ENCODE results near the gene WBP2NL.

WBP2NL gene

DNA sequence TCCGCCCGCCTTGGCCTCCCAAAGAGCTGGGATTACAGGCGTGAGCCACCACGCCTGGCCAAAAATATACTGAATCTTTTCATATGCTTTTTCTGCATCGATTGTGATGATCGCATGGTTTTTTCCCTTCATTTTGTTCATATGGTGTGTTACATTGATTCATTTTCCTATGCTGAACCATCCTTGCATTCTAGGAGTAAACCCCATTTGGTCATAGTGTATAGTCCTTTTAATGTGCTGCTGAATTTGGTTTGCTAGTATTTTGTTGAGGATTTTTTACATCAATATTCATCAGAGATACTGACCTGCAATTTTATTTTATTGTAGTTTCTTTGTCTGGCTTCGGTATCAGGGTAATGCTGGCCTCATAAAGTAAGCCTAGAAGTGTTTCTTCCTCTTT lies 12.2 kb downstream of the WBP2NL start:
- Histone ChIP-seq H3K27ac (no peak overlapping the region), H4K20me1 (ENCODE audit: insufficient read depth) (no peaks in the 10 kb centered on the region), H3K4me2 (no peak overlapping the region), H2AFZ (ENCODE audit: low read depth) (no peak overlapping the region), H3K4me3 (IDR thresholded peaks at IDR 0.05; ENCODE audit: insufficient read depth, low read depth, low read length) (no peak overlapping the region), H3K9ac (no peak overlapping the region), H3K36me3 (ENCODE audit: insufficient read depth) (no peaks in the 10 kb centered on the region), H3K79me2 (ENCODE audit: insufficient read depth, low read depth) (no peaks in the 10 kb centered on the region), H3K4me1 (ENCODE audit: low read depth, poor library complexity, severe bottlenecking) (no peaks in the 10 kb centered on the region), H3K27me3 (ENCODE audit: insufficient read depth, low read depth) (no peaks in the 10 kb centered on the region)
- TF ChIP-seq, protein P1, sequence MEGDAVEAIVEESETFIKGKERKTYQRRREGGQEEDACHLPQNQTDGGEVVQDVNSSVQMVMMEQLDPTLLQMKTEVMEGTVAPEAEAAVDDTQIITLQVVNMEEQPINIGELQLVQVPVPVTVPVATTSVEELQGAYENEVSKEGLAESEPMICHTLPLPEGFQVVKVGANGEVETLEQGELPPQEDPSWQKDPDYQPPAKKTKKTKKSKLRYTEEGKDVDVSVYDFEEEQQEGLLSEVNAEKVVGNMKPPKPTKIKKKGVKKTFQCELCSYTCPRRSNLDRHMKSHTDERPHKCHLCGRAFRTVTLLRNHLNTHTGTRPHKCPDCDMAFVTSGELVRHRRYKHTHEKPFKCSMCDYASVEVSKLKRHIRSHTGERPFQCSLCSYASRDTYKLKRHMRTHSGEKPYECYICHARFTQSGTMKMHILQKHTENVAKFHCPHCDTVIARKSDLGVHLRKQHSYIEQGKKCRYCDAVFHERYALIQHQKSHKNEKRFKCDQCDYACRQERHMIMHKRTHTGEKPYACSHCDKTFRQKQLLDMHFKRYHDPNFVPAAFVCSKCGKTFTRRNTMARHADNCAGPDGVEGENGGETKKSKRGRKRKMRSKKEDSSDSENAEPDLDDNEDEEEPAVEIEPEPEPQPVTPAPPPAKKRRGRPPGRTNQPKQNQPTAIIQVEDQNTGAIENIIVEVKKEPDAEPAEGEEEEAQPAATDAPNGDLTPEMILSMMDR (conservative IDR thresholded peaks at IDR 0.05; ENCODE audit: low read depth, low read length) = no peak

DNA sequence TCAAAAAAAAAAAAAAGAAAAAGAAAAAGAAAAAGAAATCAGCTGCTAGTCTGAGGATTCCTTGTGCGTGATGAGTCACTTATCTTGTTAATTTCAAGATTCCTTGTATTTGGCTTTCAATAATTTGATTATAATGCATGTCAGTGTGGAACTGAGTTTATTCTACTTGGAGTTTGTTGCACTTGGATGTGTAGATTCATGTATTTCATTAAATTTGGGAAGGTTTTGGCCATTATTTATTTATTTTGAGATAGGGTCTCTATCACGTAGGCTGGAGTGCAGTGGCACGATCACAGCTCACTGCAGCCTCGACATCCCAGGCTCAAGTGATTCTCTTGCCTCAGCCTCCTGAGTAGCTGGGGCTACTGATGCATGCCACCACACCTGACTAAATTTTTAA lies 14.8 kb downstream of the WBP2NL start:
- Histone ChIP-seq H2AFZ (ENCODE audit: low read depth) (no peak overlapping the region), H4K20me1 (ENCODE audit: insufficient read depth) (no peaks in the 10 kb centered on the region), H3K4me3 (IDR thresholded peaks at IDR 0.05; ENCODE audit: insufficient read depth, low read depth, low read length) (no peak overlapping the region), H3K4me1 (ENCODE audit: low read depth, poor library complexity, severe bottlenecking) (no peaks in the 10 kb centered on the region), H3K79me2 (ENCODE audit: insufficient read depth, low read depth) (no peaks in the 10 kb centered on the region), H3K27ac (no peak overlapping the region), H3K36me3 (ENCODE audit: insufficient read depth) (no peaks in the 10 kb centered on the region), H3K4me2 (no peak overlapping the region), H3K9ac (no peak overlapping the region), H3K27me3 (ENCODE audit: insufficient read depth, low read depth) (no peaks in the 10 kb centered on the region)
- TF ChIP-seq, protein P1 (conservative IDR thresholded peaks at IDR 0.05; ENCODE audit: low read depth, low read length) = no peak

DNA sequence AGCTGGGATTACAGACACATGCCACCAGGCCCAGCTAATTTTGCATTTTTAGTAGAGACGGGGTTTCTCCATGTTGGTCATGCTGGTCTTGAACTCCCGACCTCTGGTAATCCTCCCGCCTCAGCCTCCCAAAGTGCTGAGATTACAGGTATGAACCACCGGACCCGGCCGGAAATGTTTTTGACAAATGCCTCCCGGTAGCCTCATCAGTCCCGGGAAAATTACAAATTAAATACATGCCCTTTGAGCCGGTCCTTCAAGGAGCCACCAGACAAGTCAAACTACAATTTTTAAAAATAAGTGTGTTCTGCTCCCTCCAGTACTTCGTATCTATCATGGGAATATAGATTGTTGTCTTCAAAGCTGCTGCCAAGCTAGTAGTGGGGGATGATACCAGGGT lies 17.5 kb downstream of the WBP2NL start:
- TF ChIP-seq, protein P1 (conservative IDR thresholded peaks at IDR 0.05; ENCODE audit: low read depth, low read length) = no peak
- Histone ChIP-seq H3K79me2 (ENCODE audit: insufficient read depth, low read depth) (no peaks in the 10 kb centered on the region), H3K27me3 (ENCODE audit: insufficient read depth, low read depth) (no peaks in the 10 kb centered on the region)

DNA sequence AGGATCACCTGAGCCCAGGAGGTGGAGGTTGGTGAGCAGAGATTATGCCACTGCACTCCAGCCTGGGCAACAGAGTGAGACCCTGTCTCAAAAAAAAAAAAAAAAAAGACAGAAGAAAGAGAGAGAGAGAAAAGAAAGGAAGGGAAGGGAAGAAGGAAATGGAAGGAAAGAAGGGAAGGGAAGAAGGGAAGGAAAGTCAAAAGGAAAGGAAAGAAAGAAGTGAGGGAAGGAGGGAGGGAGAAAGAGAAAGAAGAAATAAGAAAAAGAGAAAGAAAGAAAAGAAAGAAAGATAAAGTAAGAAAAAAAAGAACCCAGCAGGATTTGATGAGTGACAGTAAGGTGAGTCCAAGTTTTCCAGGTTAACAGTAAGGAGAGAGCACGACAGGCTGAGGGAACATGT lies 19.6 kb downstream of the WBP2NL start:
- H2AFZ ChIP-seq (ENCODE audit: low read depth) = no peak overlapping the region

More for the DNA sequence above, 17.5 kb downstream of the WBP2NL start:
- Histone ChIP-seq H2AFZ (ENCODE audit: low read depth) (no peak overlapping the region), H3K27ac (no peak overlapping the region), H3K4me3 (IDR thresholded peaks at IDR 0.05; ENCODE audit: insufficient read depth, low read depth, low read length) (no peak overlapping the region), H3K9ac (no peak overlapping the region), H3K4me2 (no peak overlapping the region), H3K4me1 (ENCODE audit: low read depth, poor library complexity, severe bottlenecking) (no peaks in the 10 kb centered on the region), H4K20me1 (ENCODE audit: insufficient read depth) (no peaks in the 10 kb centered on the region), H3K36me3 (ENCODE audit: insufficient read depth) (no peaks in the 10 kb centered on the region)

More for the DNA sequence above, 19.6 kb downstream of the WBP2NL start:
- TF ChIP-seq, protein P1 (conservative IDR thresholded peaks at IDR 0.05; ENCODE audit: low read depth, low read length) = no peak
- H3K4me2 ChIP-seq = no peak overlapping the region
- no peaks in the 10 kb centered on the region for H3K27me3 ChIP-seq (ENCODE audit: insufficient read depth, low read depth)
- H3K9ac ChIP-seq = no peak overlapping the region
- H4K20me1 ChIP-seq (ENCODE audit: insufficient read depth) = no peaks in the 10 kb centered on the region
- no peak overlapping the region for H3K27ac ChIP-seq
- no peak overlapping the region for H3K4me3 ChIP-seq (IDR thresholded peaks at IDR 0.05; ENCODE audit: insufficient read depth, low read depth, low read length)
- H3K4me1 ChIP-seq (ENCODE audit: low read depth, poor library complexity, severe bottlenecking) = peaks cover 10% of the 10 kb centered on the region
- no peaks in the 10 kb centered on the region for H3K79me2 ChIP-seq (ENCODE audit: insufficient read depth, low read depth)
- H3K36me3 ChIP-seq (ENCODE audit: insufficient read depth) = no peaks in the 10 kb centered on the region

All from KMS-11 (cell line).